HG02981 (cell line): ENCODE results near the gene ZFAND6.

ENCODE experiments used
- ATAC-seq: cut with Tn5 transposase; IDR thresholded peaks from one replicate; pipeline ENCODE4 v1.9.1; 2021; ENCODE audit warnings: mild to moderate bottlenecking, moderate library complexity; ENCODE audit not compliant: unreplicated experiment

Gene ZFAND6

DNA sequence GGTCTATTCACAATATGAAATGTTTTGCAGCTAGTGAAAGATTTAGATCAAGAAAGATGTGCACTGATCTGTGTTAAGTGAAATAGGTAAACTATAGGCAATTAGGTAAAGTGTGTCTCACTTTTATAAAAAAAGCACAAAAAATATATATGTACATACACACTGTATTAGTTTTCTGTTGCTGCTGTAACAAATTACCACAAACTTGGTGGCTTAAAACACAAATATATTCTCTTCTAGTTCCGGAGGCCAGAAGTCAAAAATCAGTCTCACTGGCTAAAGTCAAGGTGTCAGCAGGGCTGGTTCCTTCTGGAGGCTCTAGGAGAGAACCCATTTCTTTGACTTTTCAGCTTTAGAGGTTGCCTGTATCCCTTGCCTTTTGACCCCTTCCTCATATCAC is 104.4 kb downstream of the ZFAND6 start:
- no peak for ATAC-seq

DNA sequence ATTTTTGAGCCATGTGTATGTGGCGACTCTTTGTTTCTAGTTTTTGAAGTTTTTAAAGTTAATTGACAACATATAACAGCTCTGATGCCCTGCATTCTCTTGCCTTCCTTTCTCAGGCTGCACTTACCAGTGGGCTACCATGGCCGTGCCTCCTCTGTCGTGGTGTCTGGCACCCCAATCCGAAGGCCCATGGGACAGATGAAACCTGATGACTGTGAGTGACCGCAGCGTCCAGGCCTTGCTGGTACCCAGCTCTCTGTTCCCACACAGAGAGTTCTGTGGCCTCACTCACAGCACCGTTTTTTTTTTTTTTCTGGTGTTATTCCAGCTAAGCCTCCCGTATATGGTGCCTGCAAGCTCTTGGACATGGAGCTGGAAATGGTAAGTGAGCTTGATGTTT is 108.5 kb downstream of the ZFAND6 start:
- no peak for ATAC-seq

DNA sequence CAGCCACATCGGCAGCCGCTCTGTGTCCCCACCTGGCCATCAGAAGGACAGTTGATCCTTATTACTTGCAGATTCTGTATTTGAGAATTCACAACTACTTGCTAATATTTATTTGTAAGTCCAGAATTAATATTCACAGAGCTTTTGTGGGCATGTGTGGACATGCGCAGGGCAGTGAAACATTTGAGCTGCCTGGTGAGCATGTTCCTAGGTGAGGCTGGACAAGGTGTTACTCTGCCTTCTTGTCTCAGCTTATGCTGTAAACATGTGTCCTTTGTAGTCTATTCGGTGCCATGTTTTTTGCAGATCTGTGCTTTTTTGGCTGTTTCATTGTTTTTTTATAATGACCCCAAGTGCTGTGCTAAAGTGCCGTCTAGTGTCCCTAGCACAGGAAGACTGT is 108.9 kb downstream of the ZFAND6 start:
- no peak for ATAC-seq

DNA sequence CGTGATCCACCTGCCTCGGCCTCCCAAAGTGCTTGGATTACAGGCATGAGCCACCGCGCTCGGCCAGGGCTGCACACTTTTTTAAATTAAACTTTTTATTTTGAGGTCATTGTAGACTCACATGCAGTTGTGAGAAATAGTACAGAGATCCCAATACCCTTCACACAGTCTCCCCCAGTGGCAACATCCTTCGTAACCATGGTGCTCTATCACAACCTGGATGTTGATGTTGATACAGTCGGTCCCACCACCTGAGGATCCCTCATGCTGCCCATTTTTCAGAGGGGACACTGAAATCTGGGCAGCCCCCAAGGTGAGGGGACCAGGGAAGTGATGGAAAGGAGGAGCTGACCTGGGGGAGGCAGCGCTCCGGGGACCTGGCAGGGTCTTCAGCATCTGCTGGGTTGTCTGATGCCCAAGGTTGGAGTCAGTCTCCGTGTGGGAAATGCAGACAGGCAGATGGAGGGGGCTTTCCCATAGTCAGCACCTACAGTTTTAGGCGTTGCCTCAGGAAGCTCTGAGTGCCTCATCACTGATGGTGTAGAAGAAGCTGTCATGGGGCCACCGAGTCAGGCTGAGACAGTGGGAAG is 110.4 kb downstream of the ZFAND6 start:
- no peak for ATAC-seq

DNA sequence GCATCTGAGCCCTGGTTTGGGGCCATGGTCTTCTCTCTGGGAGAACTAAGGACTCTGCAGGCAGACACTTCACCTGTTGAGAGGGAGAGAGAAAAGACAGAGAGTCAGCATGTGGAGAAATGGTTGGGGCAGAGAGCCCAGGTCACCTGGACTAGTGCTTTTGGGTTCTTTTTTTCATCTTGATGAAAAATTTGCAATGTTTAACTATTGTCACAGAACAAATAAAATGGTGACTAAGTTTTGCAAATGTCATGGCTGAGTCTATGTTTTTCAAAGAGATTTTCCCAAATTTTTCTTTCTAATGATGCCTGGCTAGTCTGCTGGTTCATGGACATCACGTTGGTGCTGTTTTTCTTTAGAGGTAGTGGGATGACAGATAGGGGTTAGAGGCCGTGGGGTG is 111.1 kb downstream of the ZFAND6 start:
- no peak for ATAC-seq

DNA sequence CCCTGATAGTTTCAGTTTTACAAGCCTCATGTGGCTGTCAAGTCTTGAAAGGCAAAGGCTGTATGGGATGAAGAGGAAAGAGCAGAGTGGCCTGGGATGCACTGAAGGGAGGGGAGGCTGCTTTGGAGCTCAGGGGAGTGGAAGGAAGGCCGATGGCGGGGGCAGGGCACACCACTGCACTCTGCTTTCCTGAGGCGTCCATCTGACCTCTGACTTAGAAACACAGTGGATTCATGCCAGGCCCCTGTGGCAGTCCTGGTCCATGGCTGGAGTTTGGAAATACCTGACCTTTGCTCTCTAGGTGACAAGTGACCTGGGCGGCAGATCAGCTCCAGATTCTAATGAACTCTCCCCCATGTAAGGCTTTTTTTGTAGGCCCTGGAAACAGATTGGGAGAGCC is 112.3 kb downstream of the ZFAND6 start:
- ATAC-seq = no peak

DNA sequence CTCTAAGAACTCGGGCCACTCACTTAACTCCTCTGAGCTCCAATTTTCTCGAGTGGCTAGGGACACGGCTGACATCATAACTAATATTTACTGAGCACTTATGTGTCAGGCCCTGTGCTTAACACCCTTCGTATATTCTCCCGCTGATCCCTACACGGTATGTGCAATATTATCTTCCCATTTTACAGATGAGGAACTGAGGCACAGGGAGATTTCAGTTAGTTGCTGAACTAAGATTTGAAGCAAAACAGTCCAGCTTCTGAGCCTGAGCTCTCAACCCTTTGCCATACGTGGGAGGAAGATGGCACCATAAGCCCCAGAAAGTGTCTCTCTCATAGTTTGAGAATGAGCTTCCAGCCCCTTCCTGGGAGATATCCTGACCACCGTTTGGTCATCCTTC is 112.9 kb downstream of the ZFAND6 start:
- ATAC-seq = no peak

DNA sequence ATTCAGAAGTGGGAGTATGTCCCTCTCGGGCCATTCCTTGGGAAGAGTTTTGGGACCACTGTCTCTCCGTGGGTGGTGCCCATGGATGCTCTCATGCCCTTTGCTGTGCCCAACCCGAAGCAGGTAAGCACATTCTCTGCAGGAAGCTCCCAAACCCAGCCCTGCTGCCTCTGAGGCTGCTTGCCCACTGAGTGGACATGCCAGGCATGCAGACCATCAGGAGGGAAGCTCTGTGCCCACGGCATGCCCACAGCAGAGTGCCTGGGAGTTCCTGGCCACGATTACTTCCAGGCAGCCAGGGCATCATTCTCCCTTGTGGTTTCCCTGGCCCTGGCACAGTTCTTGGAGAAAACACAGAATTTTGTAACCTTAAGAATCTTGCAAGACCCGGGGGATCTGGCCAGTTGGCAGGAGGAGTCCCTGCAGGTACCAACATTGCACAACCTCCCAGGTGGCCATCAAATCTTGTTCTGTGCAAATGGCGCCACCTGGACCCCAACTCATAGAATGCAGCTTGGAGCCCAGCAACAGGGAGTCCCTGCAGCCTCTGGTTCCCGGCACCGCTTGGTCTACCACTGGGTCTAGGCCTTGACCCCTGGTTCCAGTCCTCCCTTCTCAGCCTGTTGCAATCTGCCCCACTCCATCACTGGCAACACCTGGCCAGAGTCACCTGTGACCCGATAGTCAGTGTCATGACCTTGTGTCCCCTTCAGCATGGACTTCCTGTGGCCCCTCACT is 113.7 kb downstream of the ZFAND6 start:
- ATAC-seq = peak; percentile 85

DNA sequence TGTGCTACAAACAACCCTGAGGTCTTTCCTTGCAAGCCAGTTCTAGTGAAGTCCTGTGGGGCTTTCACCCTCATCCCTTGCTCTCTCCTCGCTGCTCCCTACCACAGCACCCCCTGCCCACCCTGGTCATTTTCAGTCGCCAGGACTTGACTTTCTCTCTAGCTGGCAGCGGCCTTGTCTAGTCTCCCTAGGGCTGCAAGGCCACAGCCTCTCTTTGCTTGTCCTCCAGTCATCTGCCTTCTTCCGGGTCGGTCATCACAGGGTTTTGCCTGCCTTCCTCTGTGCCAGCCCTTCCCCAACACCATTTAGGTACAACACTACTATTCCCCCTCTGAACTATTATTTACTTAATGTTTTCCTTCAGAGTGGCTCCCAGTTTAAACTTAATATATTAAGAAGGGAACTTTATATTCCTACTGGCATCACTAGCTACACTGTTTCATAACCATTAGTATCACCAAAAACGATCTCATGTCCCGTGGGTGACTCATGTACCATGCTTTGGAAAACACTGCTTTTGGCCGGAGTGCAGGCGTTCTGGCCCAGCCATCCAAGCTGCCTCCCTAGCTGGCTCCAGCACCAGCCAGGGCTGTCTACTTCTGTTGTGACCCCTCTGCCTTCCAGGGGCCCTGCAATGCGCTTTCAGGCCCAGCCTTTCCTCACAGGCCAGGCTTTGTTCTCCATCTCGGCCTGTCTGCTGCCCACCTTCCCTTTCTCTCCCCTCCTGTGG is 114.7 kb downstream of the ZFAND6 start:
- no peak for ATAC-seq

DNA sequence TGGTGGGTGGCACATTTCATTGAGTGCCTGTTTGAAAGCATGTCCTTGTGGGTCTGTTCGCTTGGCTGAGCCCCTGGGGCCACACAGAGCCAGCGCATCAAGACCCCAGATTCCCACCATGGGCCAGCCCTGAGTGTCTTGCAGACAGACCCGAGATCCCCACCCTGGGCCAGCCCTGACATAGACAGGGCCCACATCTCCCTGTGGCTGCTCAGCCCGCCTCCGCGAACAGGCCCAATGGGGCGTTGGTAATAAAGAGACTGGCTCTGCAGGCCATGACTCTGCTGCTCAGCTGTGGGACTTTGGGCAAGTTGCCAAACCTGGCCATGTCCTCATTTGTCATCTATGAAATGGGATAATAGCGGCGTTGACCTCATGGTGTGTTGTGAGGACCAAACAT is 116.0 kb downstream of the ZFAND6 start:
- no peak for ATAC-seq

DNA sequence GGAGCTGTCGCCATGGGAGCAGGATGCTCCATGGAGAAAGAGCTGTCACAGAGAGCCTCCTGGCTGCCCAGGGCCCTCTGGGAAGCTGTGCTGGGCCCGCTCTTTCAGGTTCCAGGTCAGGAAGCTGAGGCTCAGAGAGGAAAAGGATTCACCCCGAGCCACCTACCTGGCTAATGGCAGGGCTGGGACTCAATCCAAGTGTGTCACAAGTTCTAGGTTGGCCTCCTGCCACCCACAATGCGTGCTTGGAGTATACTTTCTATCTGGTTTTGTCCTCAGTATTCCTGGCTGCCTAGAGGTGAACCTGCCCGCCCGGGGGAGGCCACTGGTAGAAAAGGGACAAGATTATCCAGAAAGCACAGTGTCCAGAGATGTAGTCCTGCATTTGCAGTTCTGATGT is 117.0 kb downstream of the ZFAND6 start:
- ATAC-seq = no peak

DNA sequence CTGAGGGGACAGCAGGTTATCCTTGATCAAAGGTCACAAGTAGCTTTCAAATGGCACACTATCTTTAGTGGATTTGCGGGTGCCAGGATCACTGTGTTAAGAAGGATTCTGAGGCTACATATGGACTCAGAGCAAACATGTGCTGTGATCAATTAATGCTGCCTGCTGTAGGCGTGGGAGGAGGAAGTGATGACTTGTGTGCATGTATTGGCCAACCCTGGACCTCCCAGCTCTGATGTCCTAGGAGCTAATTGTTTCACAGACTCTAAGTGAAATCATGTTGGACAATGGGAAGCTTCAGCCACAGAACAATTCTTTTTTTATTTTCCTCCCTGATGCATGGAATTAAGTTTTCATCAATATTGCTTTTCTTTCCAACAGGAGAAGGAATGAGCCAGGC is 117.7 kb downstream of the ZFAND6 start:
- ATAC-seq = no peak

DNA sequence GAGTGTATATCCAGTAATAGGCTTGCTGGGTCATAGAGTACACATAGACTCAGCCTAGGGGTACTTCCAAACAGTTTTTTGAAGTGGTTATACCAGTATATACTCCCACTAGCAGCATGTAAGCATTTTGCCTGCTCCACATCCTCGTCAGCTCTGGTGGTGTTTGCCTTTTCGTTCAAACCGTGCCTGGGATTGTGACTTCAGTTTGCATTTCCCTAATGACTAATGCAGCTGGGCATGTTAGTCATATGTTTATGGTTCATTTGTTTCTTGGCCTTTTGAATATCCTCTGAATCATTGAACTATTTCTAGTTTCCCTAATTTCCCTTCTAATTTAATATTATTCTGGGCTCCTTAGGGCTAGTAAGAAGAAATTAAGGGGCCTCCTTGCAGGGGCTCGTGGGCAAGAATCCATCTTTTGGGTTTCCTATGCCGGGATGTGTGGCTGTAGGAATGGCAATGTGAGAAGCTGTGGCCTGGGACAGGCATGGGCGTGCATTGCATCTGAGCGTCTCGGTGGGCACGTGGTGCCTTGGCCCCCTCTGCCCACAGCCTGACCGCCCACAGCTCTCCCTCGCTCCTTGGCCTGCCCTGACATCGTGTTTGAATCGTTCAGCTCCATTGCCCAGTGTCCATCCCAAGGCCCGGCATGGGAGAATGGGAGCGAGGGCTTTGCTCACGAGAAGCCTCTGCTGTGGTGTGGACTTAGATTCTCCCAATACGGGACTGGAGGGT is 119.7 kb downstream of the ZFAND6 start:
- ATAC-seq = no peak

DNA sequence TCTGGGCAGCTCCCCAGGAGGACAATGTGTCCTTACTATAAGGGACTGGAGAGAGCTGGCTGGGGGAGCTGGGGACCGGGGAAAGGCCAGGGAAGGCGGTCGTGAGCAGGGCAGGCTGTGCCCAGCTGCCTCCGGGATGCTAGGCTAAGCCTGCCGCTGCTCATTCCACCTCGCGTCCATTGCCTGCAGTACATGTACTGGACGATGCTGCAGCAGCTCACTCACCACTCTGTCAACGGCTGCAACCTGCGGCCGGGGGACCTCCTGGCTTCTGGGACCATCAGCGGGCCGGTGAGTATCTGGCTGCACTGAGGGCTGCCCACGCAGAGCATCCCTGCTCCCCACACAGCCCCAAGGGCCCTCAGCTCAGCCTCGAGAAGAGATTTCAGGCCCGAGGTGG is 120.5 kb downstream of the ZFAND6 start:
- ATAC-seq = no peak

DNA sequence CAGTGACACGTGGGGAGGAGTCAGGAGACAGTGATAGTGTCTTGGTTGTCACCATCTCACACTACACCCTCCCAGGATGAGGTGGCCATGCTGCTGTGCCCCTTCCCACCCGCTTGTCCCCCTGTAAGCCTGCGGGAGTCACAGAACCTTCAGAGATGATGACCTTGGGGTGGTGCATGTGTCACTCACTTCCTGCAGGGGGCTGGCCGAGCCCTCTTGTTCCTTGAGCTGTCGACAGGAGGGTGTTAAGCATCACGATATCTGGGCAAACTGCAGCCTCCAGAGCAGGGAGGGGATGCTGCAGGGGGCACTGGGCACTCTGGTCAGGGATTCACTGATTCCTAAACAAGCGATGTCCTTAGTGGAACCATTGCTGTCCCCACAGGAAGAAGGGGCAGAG is 121.0 kb downstream of the ZFAND6 start:
- ATAC-seq = no peak

DNA sequence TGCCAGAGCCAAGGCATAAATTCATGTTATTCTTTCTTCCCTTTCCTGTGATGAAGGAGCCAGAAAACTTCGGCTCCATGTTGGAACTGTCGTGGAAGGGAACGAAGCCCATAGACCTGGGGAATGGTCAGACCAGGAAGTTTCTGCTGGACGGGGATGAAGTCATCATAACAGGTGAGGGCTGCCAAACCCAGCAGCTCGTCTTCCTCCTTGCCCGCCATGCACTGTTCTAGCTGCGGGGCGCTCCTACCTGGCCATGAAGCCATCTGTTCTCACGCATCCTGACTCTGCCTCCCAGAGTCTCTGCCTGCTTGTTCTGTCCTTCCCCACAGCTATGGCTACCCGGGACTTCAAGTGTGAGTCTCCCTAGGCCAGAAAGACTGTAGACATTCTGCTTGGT is 121.5 kb downstream of the ZFAND6 start:
- no peak for ATAC-seq

DNA sequence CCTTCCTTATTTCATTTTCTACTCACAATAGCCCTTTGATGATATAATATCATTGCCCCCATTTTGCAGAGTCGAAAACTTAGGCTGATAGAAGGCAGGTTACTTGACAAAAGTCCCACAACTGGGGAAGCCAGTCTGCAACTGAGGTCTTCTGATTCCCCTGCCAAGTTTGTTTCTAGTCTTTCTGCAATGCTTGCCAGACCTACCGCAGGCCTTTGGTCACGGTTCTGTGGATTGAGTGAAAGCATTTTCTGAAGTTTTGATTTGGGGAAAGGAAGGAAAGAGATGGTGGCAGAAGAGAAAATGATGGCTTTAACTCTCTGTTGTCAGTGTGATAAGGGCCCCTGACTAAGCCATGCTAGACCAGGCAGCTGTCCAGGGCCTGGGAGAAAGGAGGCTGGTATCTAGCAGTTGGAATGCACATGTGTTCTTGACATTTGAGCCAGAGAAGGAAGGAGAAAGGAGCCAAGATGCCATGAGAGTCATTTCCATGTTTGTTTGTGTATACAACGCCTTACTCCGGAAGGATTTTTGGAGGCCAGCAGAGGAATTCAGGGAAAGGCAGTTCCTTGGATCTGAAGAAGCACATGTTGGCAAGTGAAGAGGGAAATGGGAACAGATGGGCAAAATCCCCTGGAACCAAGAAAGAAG is 123.3 kb downstream of the ZFAND6 start:
- no peak for ATAC-seq

DNA sequence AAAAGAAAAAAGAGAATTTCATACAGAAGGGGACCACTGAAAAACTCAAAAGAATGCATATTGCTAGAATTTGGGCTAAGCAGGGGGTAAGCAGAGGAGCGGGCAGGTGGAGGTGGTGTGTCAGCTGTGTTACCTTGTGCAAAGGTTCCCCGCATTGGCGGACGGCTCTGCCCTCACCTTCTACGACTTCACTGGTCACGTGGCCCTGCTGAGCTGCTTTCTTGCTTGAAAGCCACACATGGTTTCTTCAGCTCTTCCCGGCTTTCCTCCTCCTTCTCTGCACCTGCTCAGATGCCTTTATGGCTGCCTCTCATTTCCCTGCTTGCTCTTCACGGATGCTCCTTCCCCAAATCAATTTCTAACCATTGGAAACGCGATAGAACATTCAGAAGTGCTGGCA is 123.8 kb downstream of the ZFAND6 start:
- ATAC-seq = no peak

DNA sequence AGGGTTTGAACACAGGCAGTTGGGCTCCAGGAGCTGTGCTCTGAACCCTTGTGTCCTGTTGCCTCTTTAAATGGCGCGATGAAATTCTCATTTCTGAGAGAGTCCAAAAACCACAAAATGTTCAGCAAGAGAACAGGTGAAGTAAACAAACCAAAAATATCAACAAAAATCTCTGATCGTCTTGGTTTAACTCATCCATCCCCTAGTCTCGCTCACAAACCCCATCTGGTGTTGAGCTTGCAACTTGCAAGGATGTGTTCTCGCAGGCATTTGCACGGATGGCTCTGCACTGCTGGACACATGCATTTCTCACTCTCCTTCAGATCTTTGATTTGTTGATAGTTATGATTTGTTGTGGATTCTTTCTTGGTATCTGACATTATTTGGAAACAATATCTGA is 124.4 kb downstream of the ZFAND6 start:
- ATAC-seq = no peak

DNA sequence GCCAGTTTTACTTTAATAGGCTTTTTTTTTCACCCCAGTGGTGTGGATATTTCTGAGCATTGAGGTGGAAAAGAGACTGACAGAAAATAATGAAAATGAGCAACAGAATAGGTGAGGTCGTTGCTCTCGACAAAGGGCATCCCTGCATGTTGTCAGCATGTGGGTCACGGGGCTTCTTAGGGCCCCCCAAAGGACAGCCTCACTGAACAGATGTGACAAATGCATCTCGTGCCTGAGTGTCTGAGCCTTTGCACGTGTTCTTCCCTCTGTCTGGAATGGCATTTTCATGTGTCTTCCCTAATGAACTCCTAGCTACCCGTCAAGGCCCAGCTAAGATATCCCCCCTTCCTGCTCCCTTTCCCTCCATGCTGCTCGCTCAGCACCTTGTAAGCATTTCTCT is 125.1 kb downstream of the ZFAND6 start:
- no peak for ATAC-seq

DNA sequence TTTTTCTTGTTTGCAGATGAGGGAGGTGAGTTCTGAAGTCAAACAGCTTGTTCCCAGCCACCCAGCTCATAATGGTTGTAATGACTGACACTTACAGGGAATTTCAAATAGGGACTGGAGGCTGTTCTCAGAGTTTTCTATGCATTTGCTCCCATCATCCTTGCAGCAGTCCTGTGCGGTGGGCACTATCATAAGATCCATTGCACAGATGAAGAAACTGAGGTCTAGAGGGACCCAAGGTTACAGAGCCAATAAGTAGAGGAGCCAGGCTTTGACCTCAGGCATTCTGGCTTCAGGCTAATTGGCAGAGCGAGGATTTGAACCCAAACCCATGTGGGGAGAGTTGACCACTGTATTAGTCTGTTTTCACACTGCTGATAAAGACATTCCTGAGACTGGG is 125.7 kb downstream of the ZFAND6 start:
- no peak for ATAC-seq
